Hypothalamus (tissue), 51 donors: ENCODE results near the gene MAPK11.

Experiments used
- DNase-seq, 51 donors: peaks; one replicate each; lab custom pipeline; 2025; lab: John Stamatoyannopoulos, UW

Gene MAPK11

DNA sequence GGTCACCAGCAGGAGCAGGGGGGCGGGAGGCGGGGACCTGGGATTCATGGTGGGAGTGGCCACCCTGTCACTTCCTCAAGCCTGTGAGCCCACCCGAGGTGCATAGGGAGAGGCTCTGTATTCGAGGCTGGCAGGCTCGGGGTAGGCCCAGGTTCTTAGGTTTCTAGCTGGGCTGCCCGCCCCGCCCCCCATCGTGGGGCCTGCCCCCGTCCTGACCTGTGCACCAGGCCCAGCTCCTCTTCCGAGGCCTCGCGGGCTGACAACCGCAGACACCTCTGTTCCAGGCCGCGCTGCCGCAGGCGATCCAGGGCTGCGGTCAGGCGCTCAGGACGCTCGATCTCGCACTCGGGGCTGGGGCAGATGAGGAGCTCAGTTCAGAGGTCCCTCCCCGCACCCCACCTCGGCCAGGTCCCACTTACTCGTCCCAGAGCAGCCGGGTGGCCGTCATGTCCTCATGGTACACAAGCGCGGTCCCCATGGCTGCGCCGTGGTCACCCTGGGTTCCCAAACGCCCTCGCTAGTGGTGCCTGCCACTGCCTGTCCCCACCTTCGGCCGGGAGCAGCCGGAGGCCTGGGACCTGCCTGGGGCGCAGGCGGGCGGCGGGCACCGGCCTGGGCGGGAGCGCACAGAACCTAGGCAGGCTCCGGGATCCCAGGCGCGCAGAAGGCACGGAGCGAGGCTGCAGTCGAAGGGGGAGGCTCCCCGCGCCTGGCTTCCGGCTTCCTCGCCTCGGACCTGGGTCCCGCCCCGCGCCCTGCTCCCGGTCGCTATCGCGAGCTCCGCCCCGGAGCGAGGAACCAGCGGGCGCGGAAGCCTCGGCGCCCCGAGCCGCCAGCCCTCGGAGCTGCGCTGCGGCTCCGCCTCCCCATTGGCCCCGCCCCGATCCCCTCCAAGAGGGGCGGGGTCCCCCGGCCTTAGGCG, 19.4 kb downstream of the MAPK11 start, which contains the start of gene HDAC10:
Gene HDAC10, minus strand, starts transcription at position 711 of the 922 bp plus-strand sequence. Its CDS starts 233 bp downstream, at position 478.
- DNase-seq, result peak in 18 of 51 donors; percentile 17 to 58 (median 36)

DNA sequence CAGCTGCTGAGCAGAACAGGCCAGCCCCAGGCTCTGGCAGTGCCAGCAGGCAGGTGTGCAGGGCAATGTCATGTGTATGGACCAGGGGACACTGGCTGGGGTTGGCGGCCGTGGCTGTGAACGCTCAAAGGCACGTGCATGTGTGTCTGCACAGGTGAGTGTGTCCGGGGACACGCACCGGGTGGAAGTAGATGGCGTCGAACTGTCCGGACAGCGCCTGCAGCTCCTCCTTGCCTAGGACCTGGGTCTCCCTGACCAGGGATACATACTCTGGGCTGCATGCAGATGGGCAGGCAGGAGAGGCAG, 20.0 kb downstream of the MAPK11 start:
- DNase-seq, result no peak

DNA sequence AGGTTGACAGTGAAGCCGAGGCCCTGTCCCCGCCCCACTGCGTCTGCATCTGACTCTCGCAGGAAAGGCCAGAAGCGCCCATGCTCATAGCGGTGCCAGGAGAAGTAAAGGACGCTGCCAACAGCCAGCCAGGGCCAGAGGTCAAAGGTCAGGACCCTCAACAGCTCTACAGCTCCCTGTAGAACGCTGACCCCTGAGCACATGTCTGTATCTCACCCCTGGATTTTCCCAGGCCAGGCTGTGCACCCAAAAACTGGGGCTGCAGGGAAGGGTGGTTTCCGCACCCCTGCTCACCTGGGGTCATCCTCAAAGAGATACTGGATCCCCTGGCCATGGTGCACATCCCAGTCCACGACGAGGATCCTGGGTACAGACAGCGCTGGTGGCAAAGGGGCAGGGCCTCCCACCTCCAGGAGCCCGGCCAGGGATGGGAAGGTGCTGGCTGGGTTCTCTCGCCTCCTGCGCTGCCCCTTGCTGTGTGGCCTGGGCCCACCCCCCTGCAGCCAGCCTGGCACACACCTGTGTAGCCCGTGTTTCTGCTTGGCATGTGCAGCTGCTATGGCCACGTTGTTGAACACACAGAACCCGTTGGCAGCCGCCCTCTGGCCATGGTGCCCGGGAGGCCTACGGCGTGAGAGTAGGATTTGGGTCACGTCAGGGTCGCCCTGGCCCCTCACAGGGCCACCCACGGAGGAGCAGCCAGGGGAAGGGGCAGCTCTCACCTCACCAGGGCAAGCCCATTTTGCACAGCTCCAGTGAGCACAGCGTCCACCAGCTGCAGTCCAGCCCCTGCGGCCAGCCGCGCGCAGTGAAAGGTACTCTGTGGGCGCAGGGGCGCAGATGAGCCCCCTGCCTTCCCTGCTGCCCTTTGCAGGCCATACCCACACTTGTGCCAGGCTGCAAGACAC, 20.6 kb downstream of the MAPK11 start:
- no peak for DNase-seq

DNA sequence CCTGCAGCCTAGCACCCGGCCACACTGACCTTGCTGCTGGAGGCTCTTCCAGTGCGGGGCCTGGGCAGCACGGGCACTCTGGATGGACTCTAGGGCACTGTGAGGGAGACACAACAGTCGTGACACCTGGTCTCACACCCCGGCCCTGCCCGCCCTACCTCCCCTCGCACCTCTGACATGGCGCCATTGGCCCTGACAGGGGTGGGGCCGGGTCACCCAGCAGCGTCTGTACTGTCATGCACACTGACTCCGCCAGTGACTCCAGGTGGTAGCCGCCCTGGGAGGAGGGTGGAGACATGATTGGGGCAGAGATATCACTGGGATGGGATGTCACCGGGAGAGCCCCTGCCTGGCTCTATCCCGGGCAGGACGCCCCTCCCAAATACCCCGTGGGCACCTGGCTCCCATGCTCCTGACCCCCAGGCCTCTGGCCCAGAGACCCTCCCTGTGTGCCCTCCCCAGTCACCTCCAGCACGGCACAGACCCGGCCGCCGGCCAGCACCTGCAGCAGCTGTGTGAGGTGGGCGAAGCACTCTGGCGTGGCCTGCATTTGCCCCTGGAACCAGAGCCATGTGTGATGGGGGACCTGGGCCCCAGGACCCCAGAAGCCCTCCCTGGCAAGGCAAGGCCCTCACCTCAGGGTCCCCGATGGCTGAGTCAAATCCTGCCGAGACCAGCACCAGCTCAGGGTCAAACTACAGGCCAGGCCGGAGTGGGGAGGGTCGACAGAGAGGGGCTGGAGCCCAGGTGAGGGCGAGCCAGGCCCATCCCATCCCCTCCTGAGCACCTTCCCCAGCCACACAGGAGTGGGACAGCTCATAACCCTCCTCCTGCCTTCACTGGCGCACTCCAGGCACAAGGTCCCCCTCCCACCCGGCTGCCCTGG, 21.7 kb downstream of the MAPK11 start:
- DNase-seq, result no peak

DNA sequence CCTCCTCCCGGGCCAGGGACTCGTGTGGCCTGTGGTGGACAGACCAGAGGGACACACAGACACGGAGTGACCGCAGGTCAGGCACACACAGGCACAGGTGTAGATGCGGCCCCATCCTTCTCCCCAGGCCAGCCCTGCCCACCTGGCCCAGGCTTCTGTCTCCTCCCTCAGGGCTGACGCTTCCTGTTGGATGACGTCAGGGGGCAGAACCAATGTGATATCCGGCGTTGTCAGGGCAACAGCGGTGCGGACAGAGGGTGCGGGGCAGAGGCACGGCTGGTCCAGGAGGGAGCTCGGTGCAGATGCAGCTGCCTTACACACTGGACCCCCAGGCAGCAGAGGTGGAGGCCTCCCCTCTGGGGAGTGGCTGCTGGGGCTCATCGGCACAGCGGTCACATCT, 22.4 kb downstream of the MAPK11 start:
- peak in 13 of 51 donors; percentile 3 to 53 (median 19) for DNase-seq

DNA sequence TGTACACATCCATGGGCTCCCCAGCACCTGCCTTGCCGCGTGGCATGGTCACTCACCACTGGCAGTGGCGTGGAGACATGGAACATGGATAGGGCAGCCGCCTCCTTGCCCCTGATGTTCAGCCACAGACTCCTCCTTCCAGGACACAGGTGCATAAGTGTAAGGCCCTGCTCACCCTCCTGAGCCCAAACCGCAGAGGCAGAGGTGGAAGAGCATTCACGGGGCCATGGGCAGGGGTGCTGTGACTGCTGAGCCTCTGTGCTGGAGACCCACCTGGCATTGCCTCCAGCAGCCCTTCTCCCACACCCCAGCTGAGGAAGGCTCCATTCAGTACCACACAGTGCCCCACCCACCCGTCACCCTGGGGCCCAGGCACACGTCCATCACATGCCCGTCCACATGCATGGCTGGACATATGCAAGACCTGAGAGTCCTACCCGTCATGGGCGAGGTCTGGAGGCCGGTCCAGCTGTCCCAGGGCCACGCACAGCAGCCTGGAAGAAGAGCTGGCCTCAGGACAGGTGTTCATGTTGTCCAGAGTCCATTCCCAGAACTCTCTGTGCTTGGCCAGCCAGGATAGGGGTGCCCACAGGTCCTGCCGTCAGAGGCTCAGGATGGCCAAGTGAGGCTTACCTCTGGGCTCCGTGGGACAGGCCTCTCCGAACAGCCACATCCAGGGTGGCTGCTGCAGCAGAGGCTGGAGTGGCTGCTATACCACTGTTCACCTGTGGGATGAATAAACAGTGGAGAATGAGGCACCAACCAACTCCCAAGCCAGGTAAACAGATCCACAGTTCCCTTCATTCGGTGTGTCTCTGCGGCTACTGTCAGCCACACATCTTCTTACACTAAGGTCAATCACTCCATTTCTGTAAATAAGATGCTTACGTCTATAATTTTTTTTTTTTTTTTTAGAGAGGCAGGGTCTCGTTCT, 23.7 kb downstream of the MAPK11 start:
- DNase-seq, result no peak

DNA sequence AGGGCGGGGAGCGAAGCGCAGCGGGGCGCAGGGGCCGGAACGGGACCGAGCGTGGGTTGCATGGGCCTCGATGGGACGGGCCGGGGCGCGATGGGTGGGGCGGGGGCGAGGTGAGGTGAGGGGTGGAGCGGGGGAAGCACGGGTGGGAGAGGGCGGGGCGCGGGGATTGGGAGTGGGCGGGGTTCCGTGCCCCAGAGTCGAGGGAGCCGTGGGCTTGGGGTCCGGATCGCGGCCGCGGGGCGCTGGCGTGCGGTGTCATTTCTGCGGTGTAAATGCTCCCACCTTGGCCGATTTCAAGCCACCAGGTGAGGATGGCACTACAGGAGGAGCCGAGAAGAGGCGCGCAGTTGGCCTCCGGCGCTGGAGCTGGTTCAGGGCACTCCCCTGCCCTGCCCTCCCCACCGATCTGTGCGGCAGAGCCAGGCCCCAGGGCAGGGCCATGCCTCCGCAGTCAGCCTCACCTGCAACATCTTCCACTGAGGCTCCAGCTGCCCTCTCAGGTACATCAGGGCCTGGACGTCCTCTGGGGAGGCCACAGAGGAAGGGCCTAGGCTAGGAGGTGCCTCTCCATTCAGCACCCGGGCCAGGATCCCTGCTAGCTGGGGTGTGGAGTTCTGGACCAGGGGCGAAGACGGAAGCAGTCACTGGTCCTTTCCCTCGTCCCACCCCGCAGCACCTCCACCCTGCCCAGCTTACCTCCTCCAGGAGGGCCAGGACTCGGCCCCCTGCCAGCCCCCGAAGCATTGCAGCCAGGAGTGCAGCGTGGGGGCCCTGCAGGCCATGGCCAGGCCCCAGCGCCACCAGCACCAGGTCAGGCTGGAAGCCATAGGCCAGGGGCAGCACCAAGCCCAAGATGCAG, 24.7 kb downstream of the MAPK11 start:
- DNase-seq, result peak in 1 of 51 donors; percentile 50

DNA sequence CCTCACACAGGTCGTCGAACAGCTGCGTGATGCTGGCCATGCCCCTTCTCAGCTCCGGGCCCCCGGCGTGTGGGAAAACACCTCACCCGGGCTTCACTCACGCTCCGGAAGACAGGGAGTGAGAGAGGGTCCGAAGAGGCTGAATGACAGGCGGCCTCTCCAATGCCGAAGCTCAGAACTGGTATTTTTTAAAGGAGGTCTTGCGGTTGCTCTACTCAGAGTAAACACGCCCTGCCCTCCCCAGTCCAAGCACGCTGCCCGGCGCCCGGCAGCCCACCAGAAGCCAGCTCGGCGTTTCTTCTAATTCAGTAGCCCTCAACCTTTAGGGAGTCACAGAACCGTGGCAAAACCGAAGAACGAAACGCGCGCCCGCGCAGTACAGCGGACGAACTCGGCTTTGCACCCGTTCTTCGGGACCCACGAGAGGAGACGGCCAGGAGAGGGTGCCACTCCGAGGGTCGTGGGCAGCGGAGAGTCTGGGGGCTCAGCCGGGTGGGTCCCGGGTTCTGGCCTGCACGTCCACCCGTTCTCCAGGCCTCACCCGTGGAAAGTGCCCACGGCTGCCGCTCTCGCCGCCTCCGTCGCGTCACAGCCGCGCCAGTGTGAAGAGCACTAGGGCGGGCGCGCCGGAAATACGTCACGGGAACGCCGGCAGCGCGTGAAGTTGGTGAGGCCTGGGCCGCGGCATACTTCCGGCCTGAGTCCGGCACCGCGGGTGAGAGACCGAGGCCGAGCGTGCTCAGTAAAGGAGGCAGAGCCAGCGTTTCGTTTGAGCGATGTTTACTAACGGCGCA, 25.6 kb downstream of the MAPK11 start, which contains the start of gene TUBGCP6:
Gene TUBGCP6, minus strand, starts transcription at position 604 of the 794 bp plus-strand sequence. Its CDS starts 564 bp downstream, at position 40.
- DNase-seq, result peak; percentile 60 to 98 (median 90)

DNA sequence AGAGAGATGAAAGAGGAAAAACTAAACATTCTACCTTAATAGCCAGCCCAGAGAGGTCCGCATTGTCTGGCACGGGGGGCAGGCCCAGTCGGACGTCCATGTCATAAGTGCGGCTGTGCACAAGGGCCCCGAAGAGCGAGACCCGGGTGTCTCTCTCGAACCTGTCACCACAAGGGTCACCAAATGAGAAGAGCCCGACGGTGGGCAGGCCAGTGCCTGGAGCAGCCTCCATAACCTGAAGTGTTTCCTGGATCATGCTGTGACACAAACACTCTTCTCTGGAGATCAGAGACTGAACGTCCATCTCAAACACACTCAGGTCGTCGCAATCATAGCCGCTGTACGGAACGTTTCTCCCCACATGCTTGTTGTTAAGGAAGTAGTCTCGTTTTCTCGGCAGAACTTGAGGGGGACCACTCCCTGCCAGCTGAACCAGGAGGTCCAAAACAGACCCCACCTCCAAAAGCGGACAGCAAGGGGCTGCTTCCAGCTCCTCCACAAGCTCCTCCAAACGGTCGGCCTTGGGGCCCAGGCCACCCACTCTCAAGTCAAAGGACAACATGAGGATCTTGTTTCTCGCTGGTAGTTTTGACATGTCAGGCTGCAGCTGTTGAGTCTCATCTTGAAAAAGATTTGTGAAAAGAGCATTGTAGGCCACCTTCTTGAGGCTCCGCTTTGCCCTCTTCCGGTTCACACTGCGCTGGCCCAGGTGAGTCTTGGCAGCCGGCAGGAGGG, 26.3 kb downstream of the MAPK11 start:
- peak in 1 of 51 donors; percentile 38 for DNase-seq

DNA sequence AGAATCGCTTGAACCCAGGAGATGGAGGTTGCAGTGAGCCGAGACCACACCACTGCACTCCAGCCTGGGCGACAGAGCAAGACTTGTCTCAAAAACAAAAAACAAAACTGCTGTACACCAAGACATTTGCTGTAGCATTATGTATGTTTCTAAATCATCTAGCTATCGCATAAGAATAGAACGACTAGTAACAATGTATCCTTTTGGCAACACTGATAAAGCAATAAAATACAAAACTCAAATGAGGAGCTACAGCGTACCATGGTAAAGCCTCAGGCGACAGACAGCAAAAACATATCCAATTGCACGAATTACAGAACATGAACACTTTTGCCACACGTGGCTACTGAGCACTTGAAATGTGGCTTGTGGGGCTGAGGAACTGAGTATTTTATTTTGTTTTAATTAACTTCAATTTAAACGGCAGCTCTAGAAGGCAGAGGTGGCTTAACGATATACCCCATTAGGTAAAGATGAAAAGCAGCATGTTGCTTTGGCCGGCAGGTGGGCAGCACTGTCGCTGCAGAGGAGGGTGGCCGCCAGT, 27.7 kb downstream of the MAPK11 start:
- no peak for DNase-seq

DNA sequence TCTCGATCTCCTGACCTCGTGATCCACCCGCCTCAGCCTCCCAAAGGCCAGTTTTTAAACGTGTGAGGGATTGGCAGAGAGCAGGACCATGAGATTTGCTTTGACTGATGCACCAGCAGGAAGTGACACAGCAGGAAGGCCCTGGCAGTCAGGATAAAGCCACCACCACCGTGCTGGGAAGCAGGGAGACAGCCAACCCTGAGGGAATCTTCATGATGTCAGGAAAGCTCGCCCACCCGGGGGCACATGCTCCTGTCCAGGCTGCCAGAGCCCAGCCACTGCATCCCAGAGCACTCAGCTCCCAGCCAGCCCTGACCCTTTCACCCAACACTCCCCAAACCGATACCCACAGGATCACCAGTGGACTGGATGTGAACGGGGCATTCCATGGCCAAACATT, 31.4 kb downstream of the MAPK11 start:
- DNase-seq, result no peak

DNA sequence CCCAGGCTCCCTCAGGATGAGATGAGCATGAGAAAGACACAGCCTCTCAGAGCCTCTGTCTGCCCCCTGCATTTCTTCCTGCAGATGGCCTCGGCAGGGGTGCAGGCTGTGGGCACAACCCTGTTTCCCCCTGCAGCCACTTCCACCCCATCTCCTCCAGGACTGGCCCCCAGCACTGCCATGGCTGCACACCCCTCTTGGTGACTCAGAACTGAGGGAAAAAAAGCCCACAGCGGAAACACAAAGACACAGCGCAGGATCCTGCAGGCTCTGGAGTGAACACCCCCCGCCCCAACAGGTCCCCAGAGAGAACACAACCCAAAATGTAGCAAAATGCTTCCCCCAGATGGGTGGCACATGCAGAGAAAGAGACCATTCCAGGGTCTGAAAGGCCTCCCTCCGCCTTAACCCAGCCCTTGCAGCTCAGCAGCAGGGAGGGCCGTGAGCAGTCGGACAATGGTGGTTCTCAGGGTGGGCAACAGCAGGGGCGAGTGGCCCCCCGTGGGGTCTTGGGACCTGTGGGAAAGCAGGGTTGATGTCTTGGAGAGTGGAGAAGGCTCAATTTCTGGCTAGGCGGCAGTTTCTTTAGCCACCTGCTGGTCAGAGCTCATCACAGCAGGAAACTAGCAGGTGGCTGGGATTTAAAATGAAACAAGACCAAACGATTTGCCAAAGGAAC, 33.3 kb downstream of the MAPK11 start:
- no peak for DNase-seq

DNA sequence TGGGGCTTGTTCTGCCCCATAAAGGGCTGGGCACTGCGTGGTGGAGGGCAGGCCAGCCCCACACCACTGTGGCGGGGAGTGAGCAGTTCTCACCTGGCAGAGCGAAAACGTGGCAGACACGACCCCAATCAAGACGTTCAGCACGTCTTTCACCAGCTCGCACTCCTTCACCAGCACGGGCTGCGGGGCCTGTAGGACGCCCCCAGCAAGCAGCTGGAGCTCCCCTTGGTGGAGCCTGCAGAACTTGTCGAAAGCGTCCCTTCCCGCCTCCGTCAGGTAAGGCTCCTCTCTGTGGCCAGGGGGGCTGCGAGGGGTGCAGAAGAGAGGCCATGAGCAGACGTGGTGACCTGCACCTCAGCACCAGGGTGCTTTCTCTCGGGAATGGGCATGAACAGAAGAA, 37.0 kb downstream of the MAPK11 start:
- DNase-seq, result no peak

DNA sequence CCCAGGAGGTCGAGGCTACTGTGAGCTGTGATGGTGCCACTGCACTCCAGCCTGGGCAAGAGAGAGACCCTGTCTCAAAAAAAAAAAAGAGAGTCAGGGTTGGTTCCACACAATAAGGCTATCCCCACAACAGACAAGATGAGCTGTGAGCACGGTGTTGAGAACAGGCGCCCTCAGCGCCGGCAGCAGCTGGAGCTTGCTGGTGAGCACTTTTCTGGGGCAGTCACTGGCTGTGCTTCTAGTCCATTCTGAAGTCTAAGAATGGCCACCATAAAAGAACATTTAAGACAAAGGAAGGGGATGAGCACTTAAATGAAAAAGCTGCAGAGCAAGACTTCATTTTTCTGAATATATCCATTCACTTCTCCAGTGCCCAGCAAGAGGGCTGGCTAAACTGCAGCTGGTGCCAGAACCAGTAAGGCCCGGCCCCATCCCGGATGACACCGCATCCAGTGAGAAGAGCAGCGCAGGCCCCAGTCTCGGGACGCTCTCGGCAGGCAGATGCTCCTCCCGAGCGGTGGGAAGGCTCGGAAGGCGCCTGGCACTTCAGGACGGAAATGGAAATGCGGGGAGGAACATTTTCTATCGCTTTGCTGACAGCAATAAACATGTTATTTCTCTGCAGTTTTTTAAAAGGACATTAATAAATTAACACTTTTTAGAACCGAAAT, 37.6 kb downstream of the MAPK11 start:
- no peak for DNase-seq

DNA sequence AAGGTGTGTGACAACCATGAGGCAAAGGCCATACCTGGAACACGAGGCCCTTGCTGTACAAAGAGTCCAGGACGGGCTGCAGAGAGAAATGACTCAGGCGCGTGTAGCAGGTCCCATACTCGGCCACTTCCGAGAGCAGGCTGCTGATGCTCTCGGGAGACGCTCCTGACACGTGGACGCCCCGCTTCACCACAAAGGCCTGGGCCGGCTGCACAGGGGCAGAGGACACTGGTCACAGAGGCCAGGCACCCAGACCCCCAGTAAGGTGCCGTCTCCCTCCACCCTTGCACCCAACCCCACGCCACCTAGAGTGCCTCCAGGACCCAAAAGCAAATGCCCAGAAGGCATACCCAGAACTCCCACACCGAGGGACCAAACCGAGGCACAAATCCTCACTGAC, 40.8 kb downstream of the MAPK11 start:
- DNase-seq, result no peak
